GM21381 (cell line): ENCODE results near the gene RUNX3.
A peak's percentile ranks its signal among the peaks of the same experiment; 100 is the strongest.

ENCODE experiments used
- ATAC-seq: cut with Tn5 transposase; IDR thresholded peaks from one replicate; pipeline ENCODE4 v1.9.1; 2021; ENCODE audit warnings: mild to moderate bottlenecking, moderate library complexity; ENCODE audit not compliant: unreplicated experiment

The RUNX3 gene

GRCh38 chr1:24931146-24931467, 1.0 kb upstream of the RUNX3 start:
- ATAC-seq: no peak

GRCh38 chr1:24929398-24930259, 447 bp downstream of the RUNX3 start:
- peak; percentile 13 for ATAC-seq

GRCh38 chr1:24928689-24929397, 1.2 kb downstream of the RUNX3 start:
- ATAC-seq: peak; percentile 6

- no peak for ATAC-seq
Observed at GRCh38 chr1:24927988-24928688, 1.9 kb downstream of the RUNX3 start.

- no peak for ATAC-seq
Observed at GRCh38 chr1:24927473-24927872, 2.6 kb downstream of the RUNX3 start.

GRCh38 chr1:24926563-24927249, 3.4 kb downstream of the RUNX3 start:
- no peak for ATAC-seq

- no peak for ATAC-seq
Observed at GRCh38 chr1:24925963-24926362, 4.1 kb downstream of the RUNX3 start.

GRCh38 chr1:24925082-24925779, 4.8 kb downstream of the RUNX3 start:
- no peak for ATAC-seq

- ATAC-seq: peak; percentile 33
Observed at GRCh38 chr1:24923485-24924113, 6.5 kb downstream of the RUNX3 start.

GRCh38 chr1:24921938-24922662, 8.0 kb downstream of the RUNX3 start:
- no peak for ATAC-seq

- no peak for ATAC-seq
Observed at GRCh38 chr1:24921412-24921811, 8.7 kb downstream of the RUNX3 start.

GRCh38 chr1:24920533-24920925, 9.5 kb downstream of the RUNX3 start:
- ATAC-seq: no peak

GRCh38 chr1:24919791-24920532, 10.1 kb downstream of the RUNX3 start:
- ATAC-seq: no peak

- no peak for ATAC-seq
Observed at GRCh38 chr1:24918995-24919605, 11.0 kb downstream of the RUNX3 start.

- ATAC-seq: no peak
Observed at GRCh38 chr1:24918370-24918769, 11.7 kb downstream of the RUNX3 start.

GRCh38 chr1:24917327-24918074, 12.6 kb downstream of the RUNX3 start:
- ATAC-seq: no peak

GRCh38 chr1:24915816-24916602, 14.1 kb downstream of the RUNX3 start:
- ATAC-seq: no peak
